Tibial nerve (tissue), 3 donors: Measurements from ENCODE around the gene COQ8B.

ENCODE experiments used
- CTCF ChIP-seq, 5 experiments: fragments of 200-600 bp in 3 of 5; fragments of 450-650 bp in 2 of 5; sonication (generic) in 3 of 5; IDR thresholded peaks; one replicate each; pipeline ENCODE4 v1.5.1; 2016 to 2019; ENCODE audit warnings: antibody characterized with exemption in 5 of 5, mild to moderate bottlenecking in 3 of 5, moderate library complexity in 2 of 5
- POLR2A ChIP-seq, 2 donors: fragments of 450-650 bp; IDR thresholded peaks; one replicate each; pipeline ENCODE4 v1.6.1; 2017; ENCODE audit warnings: antibody characterized with exemption in 2 of 2, mild to moderate bottlenecking in 2 of 2, moderate library complexity in 2 of 2

- TF ChIP-seq POLR2A (IDR thresholded peaks at IDR 0.05) = no peak
- TF ChIP-seq CTCF (IDR thresholded peaks at IDR 0.05) = no peak
Measured at GRCh38 chr19:40752257-40752781, 35.6 kb upstream of the COQ8B start.
